Effector memory CD8-positive, alpha-beta T cell (primary cell): ENCODE data around the gene EIF4G2.

Experiments used
- ATAC-seq: fragments of 150-1000 bp; cut with Tn5 transposase; replicated peaks from 2 replicates; pipeline ENCODE4 v1.10.0; 2021; ENCODE audit warnings: mild to moderate bottlenecking, moderate library complexity
- DNase-seq, 3 experiments: peaks; one replicate each; pipeline ENCODE4 v3.0.0; 2021
- H3K27ac Mint-ChIP-seq, 2 donors: one replicate each; pipeline ENCODE4 v1.8.0; 2022; ENCODE audit warnings: mild to moderate bottlenecking in 2 of 2, mixed read lengths in 2 of 2, moderate library complexity in 2 of 2
- H3K27me3 Mint-ChIP-seq, 2 donors: one replicate each; pipeline ENCODE4 v1.8.0; 2022; ENCODE audit warnings: mixed read lengths in 2 of 2
- H3K36me3 Mint-ChIP-seq: one replicate; pipeline ENCODE4 v1.8.0; 2022; ENCODE audit warnings: mild to moderate bottlenecking, moderate library complexity, mixed read lengths; ENCODE audit not compliant: insufficient read depth
- H3K4me1 Mint-ChIP-seq, 2 donors: one replicate each; pipeline ENCODE4 v1.8.0; 2022; ENCODE audit warnings: low read depth in 2 of 2, mixed read lengths in 2 of 2
- H3K4me3 Mint-ChIP-seq, 2 donors: one replicate each; pipeline ENCODE4 v1.8.0; 2022; ENCODE audit warnings: mild to moderate bottlenecking in 2 of 2, mixed read lengths in 2 of 2, moderate library complexity in 2 of 2
- H3K9me3 Mint-ChIP-seq, 2 donors: one replicate each; pipeline ENCODE4 v1.8.0; 2022; ENCODE audit warnings: mixed read lengths in 2 of 2
- total RNA-seq, 9 experiments: gene quantifications; one replicate each; lab custom pipeline; 2026; lab: John Stamatoyannopoulos, UW

The EIF4G2 gene
- total RNA-seq: 650 to 1,357 (median 1,105) reads per million in 9 experiments

DNA sequence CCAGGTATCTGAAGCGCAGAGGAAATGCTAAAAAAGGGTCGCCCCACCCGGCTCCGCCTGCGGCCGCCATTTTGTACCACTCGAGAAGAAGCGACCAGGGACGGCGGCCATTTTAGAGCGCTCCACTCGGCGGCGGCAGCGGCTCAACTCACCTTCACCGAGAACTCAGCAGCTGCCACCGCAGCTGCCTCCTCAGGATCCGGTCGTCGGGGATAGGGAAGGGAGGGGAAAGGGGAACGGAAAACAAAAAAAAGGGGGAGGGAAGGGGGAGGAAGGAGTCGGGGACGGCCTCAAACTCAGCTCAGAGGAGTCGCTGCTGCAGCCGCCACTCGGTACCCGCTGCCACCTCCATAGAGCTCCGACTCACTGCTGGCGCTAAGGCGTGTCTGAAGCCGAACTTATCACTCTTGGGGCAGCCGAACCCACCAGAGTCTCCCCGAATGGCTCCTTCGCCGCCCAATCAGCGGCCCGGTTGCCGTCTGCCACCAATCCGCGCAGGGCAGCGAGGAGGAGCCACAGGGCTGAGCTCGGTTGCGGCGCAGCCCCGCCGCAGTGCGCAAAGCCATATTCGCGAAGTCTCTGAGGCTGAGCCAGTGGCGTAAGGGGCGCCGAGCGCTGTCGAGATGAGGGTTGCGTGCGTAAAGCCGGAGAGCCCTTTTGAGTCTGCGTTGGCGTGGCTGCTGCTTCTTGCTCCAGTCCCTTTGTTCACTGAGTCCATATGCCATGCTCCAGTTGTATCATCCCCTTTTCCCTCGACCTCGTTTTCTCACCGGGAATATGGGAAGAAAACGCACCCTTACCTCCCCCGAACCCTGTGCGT, at the start of gene EIF4G2:
EIF4G2 (minus strand) TSS at position 374 of the 820 bp plus-strand sequence.
- Mint-ChIP-seq H3K36me3 (peaks cover 59% of the 10 kb centered on the region), H3K9me3 (no peaks in the 10 kb centered on the region), H3K27me3 (no peaks in the 10 kb centered on the region), H3K27ac (peak within 1 kb of the TSS; percentile 97 to 98), H3K4me3 (peak within 1 kb of the TSS; percentile 95 to 96), H3K4me1 (peaks cover 26 to 39% of the 10 kb centered on the region in 2 donors)
- DNase-seq (peak; percentile 97 to 98 (median 98)), ATAC-seq (peak; percentile 88)

- DNase-seq: peak; percentile 92 to 95 (median 95)
- H3K4me3 Mint-ChIP-seq: peak within 1 kb of the TSS; percentile 97 to 100
- peak; percentile 86 for ATAC-seq
- H3K27me3 Mint-ChIP-seq: no peaks in the 10 kb centered on the region
- H3K27ac Mint-ChIP-seq: peak within 1 kb of the TSS; percentile 99 to 100
- H3K9me3 Mint-ChIP-seq: no peaks in the 10 kb centered on the region
- H3K4me1 Mint-ChIP-seq: peaks cover 24 to 42% of the 10 kb centered on the region in 2 donors
- peaks cover 44% of the 10 kb centered on the region for H3K36me3 Mint-ChIP-seq
These were observed 49.1 kb upstream of the EIF4G2 start, which contains the start of gene ZBED5 for GRCh38 chr11:10857709-10858438. ZBED5 (minus strand) TSS chr11:10858053; CDS start chr11:10854945, 3,108 bp downstream.

DNA sequence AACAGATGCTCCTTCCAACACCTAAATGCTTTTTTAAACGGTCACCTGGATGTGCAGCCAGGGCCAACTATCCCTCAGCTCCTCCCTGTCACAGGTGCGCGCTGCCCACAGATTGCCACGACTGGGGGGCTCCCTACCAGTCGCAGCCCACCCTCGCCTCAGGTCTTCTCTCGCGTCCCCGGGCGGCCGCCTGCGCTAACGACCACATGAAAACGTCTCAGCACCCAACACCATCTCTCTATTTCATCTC, 48.7 kb upstream of the EIF4G2 start:
- DNase-seq (no peak), ATAC-seq (no peak)
- Mint-ChIP-seq H3K4me3 (peak overlapping the region; percentile 97 to 100), H3K36me3 (peaks cover 49% of the 10 kb centered on the region), H3K4me1 (peaks cover 24 to 42% of the 10 kb centered on the region in 2 donors), H3K27ac (peak overlapping the region; percentile 99 to 100), H3K9me3 (no peaks in the 10 kb centered on the region), H3K27me3 (no peaks in the 10 kb centered on the region)

DNA sequence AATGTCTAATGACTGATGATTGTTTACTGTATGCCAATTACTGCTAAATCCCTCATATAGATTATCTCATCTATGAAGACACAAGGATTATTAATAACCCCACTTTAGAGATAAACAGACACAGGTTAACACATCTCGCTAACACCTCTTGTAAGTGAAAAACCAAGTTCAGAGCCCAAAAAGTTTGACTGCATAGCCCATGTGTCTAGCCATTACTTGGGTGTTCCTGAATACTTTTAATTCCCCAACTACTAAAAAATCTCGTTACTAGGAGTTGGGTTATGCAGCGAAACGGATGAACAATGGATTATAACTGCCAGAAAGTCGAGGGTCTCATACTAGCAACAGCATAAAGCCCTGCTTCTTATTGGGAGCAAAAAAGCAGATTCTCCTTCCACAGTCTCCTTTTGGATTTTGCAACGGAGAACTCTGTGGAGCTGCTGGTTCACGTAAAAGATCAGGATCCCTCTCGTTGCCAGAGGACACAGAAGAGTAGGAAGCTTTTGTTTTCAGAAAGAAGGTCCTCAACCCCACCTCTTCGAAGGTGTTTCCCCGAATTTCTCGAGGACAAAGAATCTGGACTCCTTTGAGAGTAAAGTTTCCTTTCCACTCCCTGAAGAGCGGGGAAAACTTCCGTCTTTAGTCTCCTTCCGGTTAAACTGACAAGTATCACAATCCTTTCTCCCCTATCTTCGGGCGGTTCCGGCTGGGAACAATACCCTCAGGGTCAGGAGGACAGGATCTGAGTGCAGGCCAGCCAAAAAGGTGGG, 48.1 kb upstream of the EIF4G2 start:
- H3K27me3 Mint-ChIP-seq: no peaks in the 10 kb centered on the region
- H3K9me3 Mint-ChIP-seq: no peaks in the 10 kb centered on the region
- peaks cover 54% of the 10 kb centered on the region for H3K36me3 Mint-ChIP-seq
- ATAC-seq (no peak), DNase-seq (peak in 2 of 3 experiments; percentile 1 to 8)
- H3K4me3 Mint-ChIP-seq: peak overlapping the region; percentile 97 to 100
- H3K27ac Mint-ChIP-seq: peak overlapping the region; percentile 99 to 100
- H3K4me1 Mint-ChIP-seq: peaks cover 25 to 42% of the 10 kb centered on the region in 2 donors

DNA sequence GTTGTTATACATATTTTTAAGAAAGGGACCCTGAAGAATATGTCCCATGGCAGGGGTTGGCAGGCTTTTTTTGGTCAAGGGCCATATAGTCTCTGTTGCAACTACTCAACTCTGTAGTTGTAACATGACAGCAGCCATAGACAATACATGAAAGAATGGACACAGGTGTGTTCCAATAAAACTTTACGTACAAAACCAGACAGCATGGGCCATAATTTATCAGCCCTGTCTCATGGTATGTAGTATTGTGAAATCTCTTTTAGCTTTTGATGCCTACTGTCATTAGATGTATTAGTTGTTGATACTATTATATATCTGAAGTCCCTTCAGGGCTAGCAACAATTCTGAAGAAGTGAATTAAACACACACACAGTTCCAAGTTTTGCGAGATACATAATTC, 46.6 kb upstream of the EIF4G2 start:
- no peak overlapping the region for H3K27ac Mint-ChIP-seq
- H3K9me3 Mint-ChIP-seq: no peaks in the 10 kb centered on the region
- H3K4me3 Mint-ChIP-seq: no peak overlapping the region
- no peaks in the 10 kb centered on the region for H3K27me3 Mint-ChIP-seq
- H3K36me3 Mint-ChIP-seq: peaks cover 57% of the 10 kb centered on the region
- ATAC-seq: no peak
- peaks cover 25 to 41% of the 10 kb centered on the region in 2 donors for H3K4me1 Mint-ChIP-seq
- DNase-seq: no peak

- Mint-ChIP-seq H3K4me1 (peaks cover 6% of the 10 kb centered on the region in 2 donors), H3K9me3 (no peaks in the 10 kb centered on the region), H3K36me3 (peaks cover 17% of the 10 kb centered on the region), H3K27ac (no peak overlapping the region), H3K27me3 (no peaks in the 10 kb centered on the region), H3K4me3 (no peak overlapping the region)
- ATAC-seq: no peak
- no peak for DNase-seq
These were observed 39.5 kb upstream of the EIF4G2 start for GRCh38 chr11:10847960-10848860.

DNA sequence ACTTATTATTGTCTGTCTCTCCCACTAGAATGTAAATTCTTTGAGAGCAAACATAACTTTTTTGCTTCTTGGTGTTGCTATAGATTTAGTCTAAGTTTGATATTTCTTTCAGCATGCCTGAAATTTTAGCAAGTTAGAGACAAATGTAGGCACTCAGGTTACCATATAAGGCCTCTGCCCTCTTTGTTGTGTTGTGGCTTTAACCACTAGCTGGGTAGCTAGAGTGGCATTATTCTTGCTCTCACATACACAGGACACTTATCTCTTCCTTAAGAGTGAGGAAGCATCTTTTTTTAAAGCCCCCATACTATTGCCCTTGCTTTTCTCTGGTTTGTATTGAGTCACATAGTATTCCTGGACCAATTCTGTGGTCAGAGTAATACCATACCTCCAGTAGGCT, 37.9 kb upstream of the EIF4G2 start:
- peak overlapping the region; percentile 2 to 7 for H3K27ac Mint-ChIP-seq

GRCh38 chr11:10845589-10845988, 36.9 kb upstream of the EIF4G2 start:
- Mint-ChIP-seq H3K27me3 (no peaks in the 10 kb centered on the region), H3K4me3 (no peak overlapping the region), H3K9me3 (no peaks in the 10 kb centered on the region), H3K36me3 (peaks cover under 1% of the 10 kb centered on the region), H3K27ac (no peak overlapping the region), H3K4me1 (peaks cover 4 to 6% of the 10 kb centered on the region in 2 donors)
- ATAC-seq: no peak
- no peak for DNase-seq

More for the DNA sequence above, 37.9 kb upstream of the EIF4G2 start:
- Mint-ChIP-seq H3K4me1 (peaks cover 4 to 6% of the 10 kb centered on the region in 2 donors), H3K36me3 (peaks cover 3% of the 10 kb centered on the region), H3K4me3 (no peak overlapping the region), H3K9me3 (no peaks in the 10 kb centered on the region), H3K27me3 (no peaks in the 10 kb centered on the region)
- no peak for ATAC-seq
- no peak for DNase-seq

- Mint-ChIP-seq H3K9me3 (no peaks in the 10 kb centered on the region), H3K27me3 (no peaks in the 10 kb centered on the region), H3K4me3 (no peak overlapping the region), H3K27ac (peak overlapping the region in 1 of 2 donors; percentile 35), H3K4me1 (peaks cover 4 to 6% of the 10 kb centered on the region in 2 donors), H3K36me3 (no peaks in the 10 kb centered on the region)
- DNase-seq (no peak), ATAC-seq (no peak)
These were observed 36.1 kb upstream of the EIF4G2 start for GRCh38 chr11:10844796-10845195.

DNA sequence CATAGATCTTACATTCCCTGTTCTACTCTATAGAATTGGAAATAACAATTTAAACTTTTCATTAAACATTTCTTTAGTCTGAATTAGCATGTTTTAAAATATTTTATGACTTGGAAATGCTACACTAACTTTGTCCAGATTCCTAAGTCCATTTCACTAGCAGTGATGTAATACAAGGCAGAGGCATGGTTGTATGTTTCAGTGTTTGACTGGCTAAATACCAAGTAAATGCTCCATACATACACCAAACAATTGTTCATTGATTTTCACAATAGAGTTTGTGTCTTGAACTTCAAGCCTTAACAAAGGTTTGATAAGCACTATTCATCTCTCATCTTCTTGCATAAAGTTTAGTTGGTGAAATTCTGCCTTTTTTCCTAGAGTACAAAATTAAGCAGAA, 35.6 kb upstream of the EIF4G2 start:
- H3K36me3 Mint-ChIP-seq: no peaks in the 10 kb centered on the region
- ATAC-seq (no peak), DNase-seq (no peak)
- peaks cover 4 to 6% of the 10 kb centered on the region in 2 donors for H3K4me1 Mint-ChIP-seq
- no peak overlapping the region for H3K4me3 Mint-ChIP-seq
- no peaks in the 10 kb centered on the region for H3K27me3 Mint-ChIP-seq
- no peaks in the 10 kb centered on the region for H3K9me3 Mint-ChIP-seq
- H3K27ac Mint-ChIP-seq: peak overlapping the region in 1 of 2 donors; percentile 35

GRCh38 chr11:10838881-10839280, 30.2 kb upstream of the EIF4G2 start:
- H3K9me3 Mint-ChIP-seq: no peaks in the 10 kb centered on the region
- no peaks in the 10 kb centered on the region for H3K4me1 Mint-ChIP-seq
- H3K4me3 Mint-ChIP-seq: no peak overlapping the region
- H3K27ac Mint-ChIP-seq: no peak overlapping the region
- no peaks in the 10 kb centered on the region for H3K27me3 Mint-ChIP-seq
- ATAC-seq: no peak
- DNase-seq: no peak
- H3K36me3 Mint-ChIP-seq: no peaks in the 10 kb centered on the region

DNA sequence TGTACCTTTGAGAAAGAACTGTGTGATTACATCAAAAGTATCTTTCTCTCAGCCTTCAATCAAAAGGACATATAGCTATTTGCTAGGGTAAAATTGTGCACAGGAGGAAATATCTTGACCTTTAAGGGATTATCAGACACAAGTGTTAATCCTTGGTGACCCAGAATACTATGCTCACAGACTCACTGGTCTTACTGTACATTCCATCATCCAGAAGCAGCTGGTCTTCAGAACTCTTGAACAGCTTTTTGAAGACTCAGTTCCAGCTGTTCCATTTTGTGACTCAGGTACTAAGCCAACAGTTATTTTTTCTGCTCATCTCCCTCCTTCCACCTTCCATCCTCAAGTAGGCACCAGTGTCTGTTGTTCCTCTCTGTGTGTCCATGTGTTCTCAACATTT, 29.4 kb upstream of the EIF4G2 start:
- Mint-ChIP-seq H3K4me1 (no peaks in the 10 kb centered on the region), H3K27me3 (no peaks in the 10 kb centered on the region), H3K9me3 (no peaks in the 10 kb centered on the region), H3K36me3 (no peaks in the 10 kb centered on the region), H3K4me3 (no peak overlapping the region), H3K27ac (no peak overlapping the region)
- DNase-seq (no peak), ATAC-seq (no peak)
